ENCODE data around the gene ANAPC16. TPM values are rescaled to one million over a fixed set of nuclear protein-coding genes. Genes with fewer than 3 reads are reported as not detected.

Gene ANAPC16
- 146 TPM for polyA plus RNA-seq (2012; ENCODE audit: missing spikeins)

- TF ChIP-seq POLR2AphosphoS5 (IDR thresholded peaks at IDR 0.05; ENCODE audit: low read depth, low read length), result peak; percentile 90
- no peak; the same call in 1 of the 2 replicates for TF ChIP-seq TAF1 (IDR thresholded peaks at IDR 0.05; ENCODE audit: borderline replicate concordance, low read depth, low read length)
- TF ChIP-seq POLR2A (IDR thresholded peaks at IDR 0.05; ENCODE audit: low read depth, low read length), result peak; percentile 90
- DNase-seq (ENCODE audit: insufficient read length) (peak; percentile 67), FAIRE-seq (peak; percentile 97)
These were observed at the start of gene ANAPC16, which contains the start of gene ASCC1 for GRCh38 chr10:72215611-72216549. TSS of gene ANAPC16 (plus strand) at chr10:72216012. CDS start at chr10:72223915, 7,903 bp downstream. TSS of gene ASCC1 (minus strand) at chr10:72216276. CDS start at chr10:72213298, 2,978 bp downstream.

GRCh38 chr10:72167118-72167517 is 48.7 kb upstream of the ANAPC16 start:
- no peak for DNase-seq (ENCODE audit: insufficient read length)
- no peak for FAIRE-seq
- no peak for TF ChIP-seq TAF1 (IDR thresholded peaks at IDR 0.05; ENCODE audit: borderline replicate concordance, low read depth, low read length)
- no peak for TF ChIP-seq POLR2A (IDR thresholded peaks at IDR 0.05; ENCODE audit: low read depth, low read length)
- no peak for TF ChIP-seq POLR2AphosphoS5 (IDR thresholded peaks at IDR 0.05; ENCODE audit: low read depth, low read length)

- no peak for DNase-seq (ENCODE audit: insufficient read length)
- no peak for TF ChIP-seq TAF1 (IDR thresholded peaks at IDR 0.05; ENCODE audit: borderline replicate concordance, low read depth, low read length)
- TF ChIP-seq POLR2A (IDR thresholded peaks at IDR 0.05; ENCODE audit: low read depth, low read length), result no peak
- TF ChIP-seq POLR2AphosphoS5 (IDR thresholded peaks at IDR 0.05; ENCODE audit: low read depth, low read length), result no peak
- FAIRE-seq, result no peak
These were observed 45.5 kb upstream of the ANAPC16 start for GRCh38 chr10:72170263-72170662.

GRCh38 chr10:72170733-72171132 is 45.1 kb upstream of the ANAPC16 start:
- no peak for FAIRE-seq
- no peak for DNase-seq (ENCODE audit: insufficient read length)
- TF ChIP-seq POLR2A (IDR thresholded peaks at IDR 0.05; ENCODE audit: low read depth, low read length) (no peak), TAF1 (IDR thresholded peaks at IDR 0.05; ENCODE audit: borderline replicate concordance, low read depth, low read length) (no peak), POLR2AphosphoS5 (IDR thresholded peaks at IDR 0.05; ENCODE audit: low read depth, low read length) (no peak)

- FAIRE-seq, result no peak
- no peak for DNase-seq (ENCODE audit: insufficient read length)
- TF ChIP-seq POLR2AphosphoS5 (IDR thresholded peaks at IDR 0.05; ENCODE audit: low read depth, low read length) (no peak), POLR2A (IDR thresholded peaks at IDR 0.05; ENCODE audit: low read depth, low read length) (no peak), TAF1 (IDR thresholded peaks at IDR 0.05; ENCODE audit: borderline replicate concordance, low read depth, low read length) (no peak)
These were observed 44.6 kb upstream of the ANAPC16 start for GRCh38 chr10:72171175-72171630.

GRCh38 chr10:72173262-72173618 is 42.6 kb upstream of the ANAPC16 start:
- FAIRE-seq (peak; percentile 27), DNase-seq (ENCODE audit: insufficient read length) (no peak)
- TF ChIP-seq TAF1 (IDR thresholded peaks at IDR 0.05; ENCODE audit: borderline replicate concordance, low read depth, low read length) (no peak), POLR2A (IDR thresholded peaks at IDR 0.05; ENCODE audit: low read depth, low read length) (no peak), POLR2AphosphoS5 (IDR thresholded peaks at IDR 0.05; ENCODE audit: low read depth, low read length) (no peak)

GRCh38 chr10:72173619-72174296 is 42.1 kb upstream of the ANAPC16 start:
- FAIRE-seq (peak; percentile 96), DNase-seq (ENCODE audit: insufficient read length) (no peak)
- TF ChIP-seq POLR2AphosphoS5 (IDR thresholded peaks at IDR 0.05; ENCODE audit: low read depth, low read length) (no peak), TAF1 (IDR thresholded peaks at IDR 0.05; ENCODE audit: borderline replicate concordance, low read depth, low read length) (no peak), POLR2A (IDR thresholded peaks at IDR 0.05; ENCODE audit: low read depth, low read length) (no peak)

- no peak for DNase-seq (ENCODE audit: insufficient read length)
- no peak for TF ChIP-seq POLR2AphosphoS5 (IDR thresholded peaks at IDR 0.05; ENCODE audit: low read depth, low read length)
- no peak for FAIRE-seq
These were observed 41.5 kb upstream of the ANAPC16 start for GRCh38 chr10:72174297-72174662.

- DNase-seq (ENCODE audit: insufficient read length) (no peak), FAIRE-seq (peak; percentile 77)
- TF ChIP-seq POLR2A (IDR thresholded peaks at IDR 0.05; ENCODE audit: low read depth, low read length), result no peak
- TF ChIP-seq POLR2AphosphoS5 (IDR thresholded peaks at IDR 0.05; ENCODE audit: low read depth, low read length), result no peak
- TF ChIP-seq TAF1 (IDR thresholded peaks at IDR 0.05; ENCODE audit: borderline replicate concordance, low read depth, low read length), result no peak
These were observed 40.7 kb upstream of the ANAPC16 start for GRCh38 chr10:72175149-72175548.

GRCh38 chr10:72176701-72177100 is 39.1 kb upstream of the ANAPC16 start:
- no peak for DNase-seq (ENCODE audit: insufficient read length)
- TF ChIP-seq POLR2A (IDR thresholded peaks at IDR 0.05; ENCODE audit: low read depth, low read length), result no peak
- TF ChIP-seq TAF1 (IDR thresholded peaks at IDR 0.05; ENCODE audit: borderline replicate concordance, low read depth, low read length), result no peak
- no peak for FAIRE-seq

- DNase-seq (ENCODE audit: insufficient read length), result no peak
- TF ChIP-seq POLR2A (IDR thresholded peaks at IDR 0.05; ENCODE audit: low read depth, low read length) (no peak), TAF1 (IDR thresholded peaks at IDR 0.05; ENCODE audit: borderline replicate concordance, low read depth, low read length) (no peak), POLR2AphosphoS5 (IDR thresholded peaks at IDR 0.05; ENCODE audit: low read depth, low read length) (no peak)
- no peak for FAIRE-seq
These were observed 38.4 kb upstream of the ANAPC16 start for GRCh38 chr10:72177454-72177853.
